IPS-11a (cell line): ENCODE measurements around the gene RETREG2.
A peak's percentile ranks its signal among the peaks of the same experiment; 100 is the strongest.

Experiments used
- H3K4me3 ChIP-seq: one replicate; pipeline ENCODE4 v1.5.1; 2013; ENCODE audit warnings: low read depth, low read length, control low read depth

The RETREG2 gene

GRCh38 chr2:219177552-219178376 is at the start of gene RETREG2:
TSS of gene RETREG2 (plus strand) at chr2:219178275. CDS start at chr2:219178353, 78 bp downstream.
- peak within 1 kb of the TSS; percentile 78 for H3K4me3 ChIP-seq

- H3K4me3 ChIP-seq = no peak overlapping the region
Measured at GRCh38 chr2:219128396-219128795, 49.7 kb upstream of the RETREG2 start.

- no peak overlapping the region for H3K4me3 ChIP-seq
Measured at GRCh38 chr2:219129589-219129988, 48.5 kb upstream of the RETREG2 start.

GRCh38 chr2:219131327-219131726 is 46.7 kb upstream of the RETREG2 start:
- H3K4me3 ChIP-seq = no peak overlapping the region

- no peak overlapping the region for H3K4me3 ChIP-seq
Measured at GRCh38 chr2:219131744-219132143, 46.3 kb upstream of the RETREG2 start.

GRCh38 chr2:219133976-219134375 is 44.1 kb upstream of the RETREG2 start:
- no peak overlapping the region for H3K4me3 ChIP-seq

GRCh38 chr2:219140722-219141121 is 37.4 kb upstream of the RETREG2 start:
- no peak overlapping the region for H3K4me3 ChIP-seq

- no peak overlapping the region for H3K4me3 ChIP-seq
Measured at GRCh38 chr2:219142329-219142728, 35.7 kb upstream of the RETREG2 start.

- no peak overlapping the region for H3K4me3 ChIP-seq
Measured at GRCh38 chr2:219149667-219150066, 28.4 kb upstream of the RETREG2 start.

- no peak overlapping the region for H3K4me3 ChIP-seq
Measured at GRCh38 chr2:219155054-219155644, 22.9 kb upstream of the RETREG2 start.

GRCh38 chr2:219157396-219157795 is 20.7 kb upstream of the RETREG2 start:
- H3K4me3 ChIP-seq = no peak overlapping the region

GRCh38 chr2:219158025-219158424 is 20.1 kb upstream of the RETREG2 start:
- H3K4me3 ChIP-seq = no peak overlapping the region

GRCh38 chr2:219158586-219158985 is 19.5 kb upstream of the RETREG2 start:
- no peak overlapping the region for H3K4me3 ChIP-seq

- H3K4me3 ChIP-seq = peak overlapping the region; percentile 75
Measured at GRCh38 chr2:219159771-219160185, 18.3 kb upstream of the RETREG2 start.

- H3K4me3 ChIP-seq = peak within 1 kb of the TSS; percentile 75
Measured at GRCh38 chr2:219160186-219161017, 17.7 kb upstream of the RETREG2 start, which contains the start of gene NHEJ1. TSS of gene NHEJ1 (minus strand) at chr2:219160815. CDS start at chr2:219158362, 2,453 bp downstream.

- peak overlapping the region; percentile 75 for H3K4me3 ChIP-seq
Measured at GRCh38 chr2:219161097-219161496, 17.0 kb upstream of the RETREG2 start.

- no peak overlapping the region for H3K4me3 ChIP-seq
Measured at GRCh38 chr2:219163156-219163555, 14.9 kb upstream of the RETREG2 start.

GRCh38 chr2:219165058-219165911 is 12.8 kb upstream of the RETREG2 start:
- H3K4me3 ChIP-seq = no peak overlapping the region

- no peak overlapping the region for H3K4me3 ChIP-seq
Measured at GRCh38 chr2:219167997-219168396, 10.1 kb upstream of the RETREG2 start.

GRCh38 chr2:219168526-219168925 is 9.5 kb upstream of the RETREG2 start:
- H3K4me3 ChIP-seq = no peak overlapping the region
